SHP77 treated with DMSO at 0.1 percent for 48 hours (cell line): ENCODE data around the gene PRKAG2.

Experiments
- DNase-seq: peaks from one replicate; lab custom pipeline; 2025; lab: John Stamatoyannopoulos, UW

The PRKAG2 gene

GRCh38 chr7:151709141-151710038 lies 167.5 kb downstream of the PRKAG2 start:
- DNase-seq, result no peak

DNA sequence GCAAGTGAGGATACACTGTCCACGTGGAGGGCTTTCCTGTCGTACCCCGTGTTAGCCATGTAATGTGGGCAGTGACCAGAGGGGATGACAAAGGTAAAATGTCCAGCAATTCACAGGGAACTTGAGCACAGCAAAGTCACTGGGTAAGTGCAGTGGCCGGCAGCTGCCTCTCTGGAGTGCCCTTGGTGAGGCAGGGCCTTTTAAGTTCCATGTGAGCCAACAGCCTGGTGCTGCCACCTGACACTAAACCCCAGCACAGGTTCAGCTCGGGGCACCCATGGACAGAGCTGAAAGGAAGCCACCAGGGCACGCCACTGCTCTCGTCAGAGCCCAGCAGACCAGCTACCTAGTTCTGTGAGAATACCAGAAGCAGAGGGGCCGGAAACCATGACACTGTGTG lies 168.3 kb downstream of the PRKAG2 start:
- DNase-seq, result no peak

DNA sequence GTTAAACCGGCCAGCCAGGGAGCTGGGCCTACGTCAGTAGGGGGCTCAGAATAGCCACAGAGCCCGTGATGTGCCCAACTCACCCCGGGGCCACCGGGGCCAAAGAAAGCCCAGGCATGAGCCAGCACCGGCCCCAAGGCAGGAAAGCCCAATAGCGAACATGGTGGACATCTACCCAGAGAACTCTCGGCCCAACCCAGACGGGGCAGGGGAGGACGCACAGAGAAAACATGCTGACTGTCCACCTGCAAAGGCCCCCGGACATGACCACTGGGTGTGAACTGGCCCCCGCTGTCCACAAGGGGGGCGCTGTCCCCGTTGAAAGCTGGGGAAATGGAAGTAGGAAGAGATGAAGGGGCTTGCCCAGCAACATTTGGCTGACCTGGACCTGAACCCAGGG lies 169.2 kb downstream of the PRKAG2 start:
- DNase-seq, result no peak

DNA sequence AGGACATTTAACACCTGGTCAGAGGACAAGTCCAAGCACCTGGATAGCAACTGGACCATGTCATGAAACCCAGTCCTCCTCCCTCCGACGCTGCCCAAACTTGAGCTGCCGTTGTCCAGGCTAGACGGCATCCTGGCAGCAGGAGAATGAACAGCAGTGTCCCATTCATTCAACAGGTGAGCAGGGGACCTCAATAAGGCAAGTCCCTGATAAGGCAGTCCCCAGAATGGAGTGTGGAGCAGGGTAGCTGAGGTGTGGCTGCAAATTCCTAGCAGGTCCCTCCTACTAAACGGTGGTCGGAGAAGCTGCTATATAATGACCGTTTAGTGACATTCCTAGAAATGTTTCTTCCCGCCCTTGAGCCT lies 169.8 kb downstream of the PRKAG2 start:
- DNase-seq, result no peak

GRCh38 chr7:151706277-151707104 lies 170.4 kb downstream of the PRKAG2 start:
- no peak for DNase-seq

DNA sequence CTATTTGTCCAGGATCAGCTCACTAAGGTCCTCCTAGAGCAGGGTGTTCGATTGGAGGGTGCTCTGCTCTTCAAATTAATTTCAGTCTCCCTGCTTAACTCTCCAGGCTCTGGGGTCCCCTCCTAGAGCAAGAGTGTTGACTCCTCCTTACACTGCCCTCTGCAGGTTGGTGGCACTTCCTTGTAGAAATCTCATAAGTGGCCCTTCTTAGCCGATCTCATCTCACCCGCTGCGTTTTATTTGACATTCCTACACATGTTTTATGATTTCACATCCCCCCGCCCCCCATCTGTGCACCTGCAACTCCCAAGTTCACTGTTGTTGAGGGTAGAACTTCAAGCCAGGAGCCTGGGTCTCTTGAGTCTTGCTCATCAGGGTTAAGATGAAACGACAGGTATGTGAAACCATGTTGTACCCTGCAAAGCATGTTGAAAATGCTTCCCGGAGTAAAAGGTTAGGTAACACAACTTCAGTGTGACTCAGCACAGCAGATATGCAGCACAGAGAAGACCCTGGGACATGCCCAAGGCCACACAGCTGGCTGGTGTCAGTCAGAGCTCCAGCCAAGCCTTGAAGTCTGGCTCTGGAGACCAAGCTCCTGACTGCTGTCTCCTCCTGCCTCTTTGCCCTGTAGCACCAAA lies 171.2 kb downstream of the PRKAG2 start:
- DNase-seq, result no peak

- no peak for DNase-seq
Measured at GRCh38 chr7:151704960-151705635, 171.8 kb downstream of the PRKAG2 start.

DNA sequence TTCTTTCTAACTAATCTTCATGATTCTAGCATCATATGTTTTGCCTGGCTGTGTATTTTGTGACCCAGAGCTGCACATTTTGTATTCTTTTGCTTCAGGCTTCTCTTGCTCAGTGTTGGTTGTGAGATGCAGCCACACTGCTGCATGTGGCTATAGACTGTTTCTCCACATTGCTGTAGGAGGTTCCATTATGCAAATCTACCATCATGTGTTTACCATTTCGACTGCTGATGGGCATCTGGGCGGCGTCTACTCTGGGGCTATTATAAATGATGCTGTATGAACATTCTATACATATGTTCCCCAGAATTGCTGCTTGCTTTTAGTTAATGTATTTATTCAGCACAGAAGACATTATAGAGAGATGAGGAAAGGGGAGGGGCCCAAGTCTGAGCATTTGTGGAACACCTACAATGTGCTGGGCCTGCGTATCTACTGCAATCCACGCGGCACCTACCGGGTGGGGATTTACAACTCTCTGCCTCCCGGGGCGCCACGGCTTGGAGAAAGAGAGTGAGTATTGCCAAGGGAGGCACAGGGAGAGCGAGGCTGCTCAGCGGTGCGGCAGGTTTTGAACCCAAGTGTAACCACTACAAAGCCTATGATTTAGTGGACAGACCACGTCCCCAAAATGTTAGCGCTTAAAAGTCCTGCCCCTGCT lies 172.5 kb downstream of the PRKAG2 start:
- no peak for DNase-seq

DNA sequence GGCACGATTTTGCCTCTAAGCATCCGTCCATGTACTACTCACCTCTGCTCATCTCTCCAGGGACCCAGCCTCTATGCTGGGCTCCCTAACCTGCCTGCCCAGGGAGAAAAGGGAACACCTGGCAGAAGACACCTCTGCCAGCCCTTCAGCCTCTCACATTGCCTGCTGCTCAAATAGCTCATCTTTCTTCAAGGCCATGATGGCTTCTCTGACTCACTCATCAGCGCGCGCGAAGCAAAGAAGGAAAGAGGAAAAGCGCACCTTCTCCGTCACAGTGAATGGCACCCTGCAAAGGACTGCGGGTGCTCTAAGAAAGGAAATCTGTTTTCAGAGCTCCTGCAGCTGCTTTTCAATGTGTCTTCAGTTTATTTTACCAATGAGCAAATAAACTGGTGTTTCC lies 174.0 kb downstream of the PRKAG2 start:
- no peak for DNase-seq

- no peak for DNase-seq
Measured at GRCh38 chr7:151700586-151701165, 176.2 kb downstream of the PRKAG2 start.

DNA sequence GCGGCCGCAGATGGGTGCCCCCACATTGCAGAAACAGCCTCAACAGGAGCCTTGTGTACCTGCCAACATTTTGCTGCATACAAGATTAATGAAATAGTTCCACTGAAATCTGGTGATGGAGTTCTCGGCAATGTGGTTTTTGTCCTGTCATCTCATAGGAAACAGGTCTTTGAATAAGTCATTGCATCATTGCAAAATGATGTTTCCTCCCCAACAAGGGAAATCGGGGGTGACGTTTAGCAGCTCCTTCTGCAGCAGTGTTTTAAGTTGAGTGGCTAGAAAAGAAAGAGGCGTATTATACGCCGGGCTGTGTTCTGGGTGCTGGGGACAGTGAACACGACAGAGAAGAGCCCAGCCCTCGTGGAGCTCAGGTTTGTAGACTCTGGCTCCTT lies 177.0 kb downstream of the PRKAG2 start:
- DNase-seq, result no peak

DNA sequence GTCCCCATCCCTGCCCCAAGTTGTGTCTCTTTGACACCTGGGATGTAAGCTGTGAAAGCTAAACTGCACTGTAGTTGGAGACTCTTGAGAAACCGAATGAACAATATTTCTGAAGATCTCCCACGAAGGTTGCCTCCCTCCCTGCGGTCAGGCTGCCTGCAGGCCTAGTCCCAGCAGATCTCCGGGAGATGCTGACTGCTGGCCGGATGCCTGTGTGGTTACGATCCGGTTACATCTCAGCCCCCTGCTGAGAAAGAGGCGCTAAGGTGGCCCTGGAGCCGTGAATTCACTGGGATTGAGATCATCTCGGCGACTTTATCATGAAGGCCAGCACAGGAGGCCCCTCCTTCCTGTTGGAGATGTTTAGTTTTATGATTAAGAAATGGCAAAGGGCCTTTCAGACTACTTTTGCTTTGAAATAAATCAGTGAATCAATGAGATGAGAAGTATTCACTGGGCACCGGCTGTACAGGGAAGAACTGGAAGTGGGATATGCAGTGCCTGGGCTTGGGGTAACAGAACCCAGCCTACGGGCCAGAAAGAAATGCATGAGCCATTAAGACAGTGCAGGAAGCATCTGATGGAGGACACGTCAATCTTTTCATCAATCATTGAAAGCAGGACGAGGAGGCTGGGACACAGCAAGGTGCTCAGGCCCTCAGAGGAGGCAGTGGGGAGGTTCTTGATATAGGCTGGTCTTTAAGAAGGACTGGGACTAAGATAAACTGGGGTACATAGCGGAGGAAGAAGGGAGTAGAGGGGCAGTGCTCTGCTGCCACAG lies 177.6 kb downstream of the PRKAG2 start:
- no peak for DNase-seq

DNA sequence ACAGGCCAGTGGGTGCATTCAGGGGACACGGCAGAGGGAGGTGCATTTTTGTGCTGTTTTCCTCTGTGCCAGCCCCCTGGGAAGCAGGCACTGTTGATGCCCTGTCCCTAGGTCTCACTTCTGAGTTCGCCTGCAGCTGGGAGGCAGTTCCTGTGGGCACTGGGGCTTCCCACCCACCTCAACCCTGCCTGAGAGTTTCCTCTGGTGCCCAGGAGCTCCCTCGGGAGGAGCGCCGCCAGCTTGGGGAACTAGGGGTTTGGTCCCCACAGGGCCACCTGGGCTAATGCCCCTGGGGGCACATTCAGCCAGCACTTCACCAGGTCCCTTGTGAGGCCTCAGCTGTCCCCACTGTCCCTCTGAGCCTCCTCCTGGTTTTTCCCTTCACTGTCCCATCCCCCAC lies 179.0 kb downstream of the PRKAG2 start:
- DNase-seq, result no peak

GRCh38 chr7:151697515-151697895 lies 179.4 kb downstream of the PRKAG2 start:
- DNase-seq, result no peak

DNA sequence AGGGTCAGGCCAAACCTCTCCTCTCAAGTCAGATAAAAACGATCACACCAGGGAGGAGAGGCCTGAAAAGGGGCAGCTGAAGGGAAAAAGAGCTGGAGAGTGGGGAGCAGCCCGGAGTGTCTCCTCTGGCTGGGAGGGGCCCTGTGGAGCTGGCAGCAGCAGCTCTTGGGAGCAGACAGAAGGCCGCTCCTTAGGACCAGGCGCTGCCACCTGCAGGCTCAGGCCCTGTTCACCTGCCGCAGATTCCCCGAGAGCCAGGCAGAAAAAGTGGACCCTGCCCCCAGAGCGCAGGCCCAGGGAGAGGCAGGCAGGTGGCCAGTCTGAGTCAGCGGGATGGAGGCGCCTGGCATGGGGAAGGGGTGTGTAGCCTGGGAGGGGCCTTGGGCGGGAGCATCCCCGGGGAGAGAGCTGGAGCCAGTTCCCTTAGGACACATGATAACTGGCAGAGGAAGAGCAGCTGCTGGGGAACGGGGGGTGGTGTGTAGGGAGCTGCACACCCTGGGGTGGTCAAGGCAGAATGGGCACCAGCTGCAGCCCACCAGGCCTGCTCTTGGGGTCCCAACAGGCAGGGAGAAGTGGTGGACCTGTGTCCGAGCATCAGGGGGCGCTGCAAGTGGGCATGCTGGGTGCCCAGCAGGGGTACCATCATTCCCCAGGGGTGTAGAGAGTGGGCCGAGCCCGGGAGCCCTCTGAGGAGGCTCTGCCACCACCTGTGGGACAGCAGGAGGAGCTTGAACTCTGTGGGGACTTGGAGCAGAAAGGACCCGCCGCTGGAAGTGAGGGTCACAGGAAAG lies 180.0 kb downstream of the PRKAG2 start:
- DNase-seq, result peak; percentile 69

- no peak for DNase-seq
Measured at GRCh38 chr7:151695951-151696541, 180.9 kb downstream of the PRKAG2 start.

GRCh38 chr7:151694828-151695580 lies 181.9 kb downstream of the PRKAG2 start:
- DNase-seq, result peak; percentile 19

- DNase-seq, result no peak
Measured at GRCh38 chr7:151694441-151694827, 182.5 kb downstream of the PRKAG2 start.

- DNase-seq, result no peak
Measured at GRCh38 chr7:151693140-151693539, 183.8 kb downstream of the PRKAG2 start.
